Testis (tissue), 3 donors: Measurements from ENCODE around the gene SYNE1. TPM values are rescaled to one million over a fixed set of nuclear protein-coding genes. Genes with fewer than 3 reads are reported as not detected.
"Not testable (repeated sequence)": the region's sequence is repeated elsewhere in the genome, so short reads cannot be mapped to it uniquely, and the experiment has no call there.

Experiments
- DNase-seq: peaks from one replicate; pipeline ENCODE4 v3.0.0-alpha.2; 2019
- H3K27ac ChIP-seq, 2 donors: fragments of 200-600 bp; sonication (generic); one replicate each; pipeline ENCODE4 v1.5.1; 2019
- H3K27me3 ChIP-seq: fragments of 200-600 bp; sonication (generic); one replicate; pipeline ENCODE4 v1.5.1; 2019
- H3K36me3 ChIP-seq: fragments of 200-600 bp; sonication (generic); one replicate; pipeline ENCODE4 v1.5.1; 2017; ENCODE audit warnings: low read depth; ENCODE audit errors: missing control alignments
- H3K4me1 ChIP-seq: fragments of 200-600 bp; sonication (generic); one replicate; pipeline ENCODE4 v1.5.1; 2019
- H3K4me3 ChIP-seq, 2 donors: fragments of 200-600 bp; sonication (generic); one replicate each; pipeline ENCODE4 v1.5.1; 2017 to 2019
- H3K9me3 ChIP-seq: fragments of 200-600 bp; sonication (generic); one replicate; pipeline ENCODE4 v1.5.1; 2017
- POLR2A ChIP-seq: fragments of 450-650 bp; IDR thresholded peaks from one replicate; pipeline ENCODE4 v1.6.1; 2017; ENCODE audit warnings: antibody characterized with exemption, mild to moderate bottlenecking, moderate library complexity
- WGBS, 2 donors: methylation state at CpG; one replicate each; pipeline ENCODE4 v1.1.5; 2018; 5-methylcytosine and 5-hydroxymethylcytosine counted together
- intact Hi-C: fragments of 100-400 bp; cut with DNase I; formaldehyde crosslinking; loops from one replicate; pipeline ENCODE4 v1.15.1; 2023; ENCODE audit warnings: low total_unique reads
- polyA plus RNA-seq: library from polyadenylated mRNA; stranded (reverse); fragments of 350-450 nt; fragmentation: Illumina TruSeq; extraction: RNeasy Lipid Tissue Mini Kit (QIAGEN cat#74804); gene quantifications from one replicate; pipeline ENCODE4 v1.2.3, GENCODE V29; 2014; ENCODE audit warnings: low read depth, low replicate concordance; ENCODE audit not compliant: insufficient read depth
- total RNA-seq, 2 donors: library from RNA; depleted of rRNA; stranded (reverse); fragments of >200 nt; gene quantifications; one replicate each; pipeline ENCODE4 v1.2.3, GENCODE V29; 2016
- TF ChIP-seq, protein P1 (sequence below), 3 experiments: fragments of 450-650 bp in 2 of 3; fragments of 200-600 bp in 1 of 3; sonication (generic) in 1 of 3; IDR thresholded peaks; one replicate each; pipeline ENCODE4 v1.5.1; 2016 to 2019; ENCODE audit warnings: antibody characterized with exemption in 3 of 3, mild to moderate bottlenecking in 2 of 3, moderate library complexity in 1 of 3

SYNE1 gene
- total and polyA plus RNA-seq, 3 donors from 2014 or later = 57.2 to 255 (median 228) TPM

- Histone ChIP-seq H3K4me3 (no peak overlapping the region), H3K4me1 (no peaks in the 10 kb centered on the region), H3K27ac (no peak overlapping the region), H3K27me3 (no peaks in the 10 kb centered on the region), H3K9me3 (no peaks in the 10 kb centered on the region), H3K36me3 (no peaks in the 10 kb centered on the region)
- WGBS, 2 donors = 76 to 84% methylated on average over 3 of the region's 3 CpGs
- DNase-seq = no peak
- intact Hi-C loops = no loop called here
- TF ChIP-seq, protein P1, sequence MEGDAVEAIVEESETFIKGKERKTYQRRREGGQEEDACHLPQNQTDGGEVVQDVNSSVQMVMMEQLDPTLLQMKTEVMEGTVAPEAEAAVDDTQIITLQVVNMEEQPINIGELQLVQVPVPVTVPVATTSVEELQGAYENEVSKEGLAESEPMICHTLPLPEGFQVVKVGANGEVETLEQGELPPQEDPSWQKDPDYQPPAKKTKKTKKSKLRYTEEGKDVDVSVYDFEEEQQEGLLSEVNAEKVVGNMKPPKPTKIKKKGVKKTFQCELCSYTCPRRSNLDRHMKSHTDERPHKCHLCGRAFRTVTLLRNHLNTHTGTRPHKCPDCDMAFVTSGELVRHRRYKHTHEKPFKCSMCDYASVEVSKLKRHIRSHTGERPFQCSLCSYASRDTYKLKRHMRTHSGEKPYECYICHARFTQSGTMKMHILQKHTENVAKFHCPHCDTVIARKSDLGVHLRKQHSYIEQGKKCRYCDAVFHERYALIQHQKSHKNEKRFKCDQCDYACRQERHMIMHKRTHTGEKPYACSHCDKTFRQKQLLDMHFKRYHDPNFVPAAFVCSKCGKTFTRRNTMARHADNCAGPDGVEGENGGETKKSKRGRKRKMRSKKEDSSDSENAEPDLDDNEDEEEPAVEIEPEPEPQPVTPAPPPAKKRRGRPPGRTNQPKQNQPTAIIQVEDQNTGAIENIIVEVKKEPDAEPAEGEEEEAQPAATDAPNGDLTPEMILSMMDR (IDR thresholded peaks at IDR 0.05) = no peak
- no peak for TF ChIP-seq POLR2A
Measured at GRCh38 chr6:152651986-152652385, 14.8 kb upstream of the SYNE1 start.

DNA sequence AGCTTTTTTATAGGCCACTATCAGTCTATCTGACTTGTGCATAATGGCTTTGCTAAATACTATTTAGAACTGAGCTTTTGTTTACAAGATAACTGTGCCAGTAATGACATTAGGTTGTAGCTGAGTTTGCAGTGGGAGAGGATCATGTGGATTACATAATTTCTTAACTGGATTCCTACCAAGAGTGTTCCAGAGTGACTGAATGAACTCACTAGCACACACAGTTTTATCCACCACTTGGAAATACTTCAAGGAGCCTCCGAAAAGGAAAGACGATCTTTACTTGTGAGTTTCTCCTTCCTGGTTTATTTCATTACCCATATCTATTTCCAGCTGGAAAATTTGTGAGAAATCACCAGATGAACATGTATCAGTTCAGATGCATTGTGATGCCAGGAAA is 10.9 kb upstream of the SYNE1 start:
- H3K4me3 ChIP-seq = no peak overlapping the region
- DNase-seq = no peak
- intact Hi-C loops = no loop called here
- no peaks in the 10 kb centered on the region for H3K36me3 ChIP-seq
- no peak overlapping the region for H3K27ac ChIP-seq
- TF ChIP-seq, protein P1 (IDR thresholded peaks at IDR 0.05) = no peak
- TF ChIP-seq POLR2A = no peak
- no peaks in the 10 kb centered on the region for H3K9me3 ChIP-seq
- 28 to 45% methylated on average over 2 of the region's 2 CpGs for WGBS, 2 donors
- H3K27me3 ChIP-seq = no peaks in the 10 kb centered on the region
- peaks cover 4% of the 10 kb centered on the region for H3K4me1 ChIP-seq

- intact Hi-C loops = not testable (repeated sequence)
Measured at GRCh38 chr6:152646732-152647131, 9.6 kb upstream of the SYNE1 start.

GRCh38 chr6:152642578-152643375 is 5.6 kb upstream of the SYNE1 start:
- WGBS, 2 donors = 59 to 61% methylated on average over 8 of the region's 8 CpGs
- Histone ChIP-seq H3K4me1 (peaks cover 4% of the 10 kb centered on the region), H3K27ac (no peak overlapping the region), H3K27me3 (no peaks in the 10 kb centered on the region), H3K4me3 (no peak overlapping the region), H3K36me3 (no peaks in the 10 kb centered on the region), H3K9me3 (no peaks in the 10 kb centered on the region)
- intact Hi-C loops = no loop called here
- TF ChIP-seq, protein P1 (IDR thresholded peaks at IDR 0.05) = peak in 2 of 3 experiments; percentile 32 to 34
- no peak for TF ChIP-seq POLR2A
- peak; percentile 88 for DNase-seq

More at GRCh38 chr6:152646732-152647131, 9.6 kb upstream of the SYNE1 start:
- DNase-seq, H3K36me3 ChIP-seq, H3K27me3 ChIP-seq, H3K4me1 ChIP-seq, H3K9me3 ChIP-seq, H3K4me3 ChIP-seq, H3K27ac ChIP-seq: not testable (repeated sequence)
- 73 to 88% methylated on average over 4 of the region's 4 CpGs for WGBS, 2 donors

DNA sequence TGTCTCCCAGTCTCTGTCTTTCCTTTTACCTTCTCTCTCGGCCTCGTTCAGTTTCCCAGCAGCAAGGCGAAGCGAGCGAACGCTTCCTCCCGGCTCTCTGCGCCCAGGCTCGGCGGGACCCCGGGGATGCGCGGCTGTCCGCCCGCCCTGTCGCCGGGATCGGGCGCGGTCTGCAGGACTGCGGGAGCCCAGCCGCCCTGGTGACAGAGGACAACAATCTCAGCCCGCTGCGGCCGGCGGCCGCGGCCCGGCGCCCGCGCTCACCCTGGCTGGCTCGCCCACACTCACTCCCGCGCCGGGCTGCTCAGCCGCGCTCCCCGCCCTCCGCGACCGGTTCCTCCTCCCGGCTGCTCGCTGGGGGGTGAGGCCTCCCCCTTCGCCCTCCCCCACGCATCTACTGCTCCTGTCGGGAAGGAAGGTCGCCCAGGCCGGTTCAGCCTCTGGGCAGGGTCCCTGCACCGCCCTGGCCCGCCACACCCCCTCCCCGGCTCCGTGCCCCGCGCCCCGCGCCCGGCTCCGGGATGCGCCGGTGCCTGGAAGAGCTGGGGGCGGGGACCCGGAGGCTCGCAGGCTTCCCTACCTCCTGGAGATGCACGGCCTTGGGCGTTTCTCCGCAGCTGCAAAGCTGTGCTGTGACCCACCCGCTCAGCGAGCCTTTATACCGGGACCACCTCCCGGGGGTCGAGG is 410 bp downstream of the SYNE1 start:
- Histone ChIP-seq H3K4me1 (no peaks in the 10 kb centered on the region), H3K4me3 (peak overlapping the region; percentile 57 to 68), H3K9me3 (no peaks in the 10 kb centered on the region), H3K27ac (peak overlapping the region; percentile 67), H3K27me3 (no peaks in the 10 kb centered on the region), H3K36me3 (no peaks in the 10 kb centered on the region)
- 1% methylated on average over 23 to 59 of the region's 72 CpGs for WGBS, 2 donors
- no peak for TF ChIP-seq POLR2A
- TF ChIP-seq, protein P1 (IDR thresholded peaks at IDR 0.05) = no peak
- peak; percentile 47 for DNase-seq
- intact Hi-C loops = no loop called here
